GM23338 (cell line): ENCODE results near the gene TBCE.

Source experiments
- CREB1 ChIP-seq: fragments of 250-450 bp; sonication (Bioruptor Pico); IDR thresholded peaks from 2 replicates; pipeline ENCODE4 v1.5.0; 2020; ENCODE audit warnings: low read depth, mild to moderate bottlenecking, moderate library complexity
- ETS1 ChIP-seq: IDR thresholded peaks from 2 replicates; pipeline ENCODE4 v1.6.1; 2016; ENCODE audit warnings: antibody characterized with exemption
- EZH2 ChIP-seq: fragments of 200-600 bp; sonication (generic); IDR thresholded peaks from one replicate; pipeline ENCODE4 v1.8.0; 2017; ENCODE audit warnings: antibody characterized with exemption, mild to moderate bottlenecking, low read depth; ENCODE audit not compliant: unreplicated experiment
- POLR2AphosphoS5 ChIP-seq: IDR thresholded peaks from 2 replicates; pipeline ENCODE4 v1.6.1; 2016; ENCODE audit warnings: antibody characterized with exemption, low read depth
- REST ChIP-seq: IDR thresholded peaks from one replicate; pipeline ENCODE4 v1.6.1; 2018; ENCODE audit warnings: antibody characterized with exemption; ENCODE audit not compliant: unreplicated experiment
- ZNF331 ChIP-seq: fragments of 250-450 bp; sonication (Bioruptor Pico); IDR thresholded peaks from 2 replicates; pipeline ENCODE4 v1.5.0; 2020; ENCODE audit warnings: low read depth, mild to moderate bottlenecking, moderate library complexity
- TF ChIP-seq, protein P1 (sequence below), 2 experiments: fragments of 200-600 bp in 1 of 2; sonication (generic) in 1 of 2; conservative IDR thresholded peaks; 2 replicates each; pipeline versions ENCODE4 v1.5.1 to v1.6.1; 2016 to 2017; ENCODE audit warnings: antibody characterized with exemption in 2 of 2, low read depth in 2 of 2, mild to moderate bottlenecking in 2 of 2, moderate library complexity in 1 of 2

- TF ChIP-seq, protein P1, sequence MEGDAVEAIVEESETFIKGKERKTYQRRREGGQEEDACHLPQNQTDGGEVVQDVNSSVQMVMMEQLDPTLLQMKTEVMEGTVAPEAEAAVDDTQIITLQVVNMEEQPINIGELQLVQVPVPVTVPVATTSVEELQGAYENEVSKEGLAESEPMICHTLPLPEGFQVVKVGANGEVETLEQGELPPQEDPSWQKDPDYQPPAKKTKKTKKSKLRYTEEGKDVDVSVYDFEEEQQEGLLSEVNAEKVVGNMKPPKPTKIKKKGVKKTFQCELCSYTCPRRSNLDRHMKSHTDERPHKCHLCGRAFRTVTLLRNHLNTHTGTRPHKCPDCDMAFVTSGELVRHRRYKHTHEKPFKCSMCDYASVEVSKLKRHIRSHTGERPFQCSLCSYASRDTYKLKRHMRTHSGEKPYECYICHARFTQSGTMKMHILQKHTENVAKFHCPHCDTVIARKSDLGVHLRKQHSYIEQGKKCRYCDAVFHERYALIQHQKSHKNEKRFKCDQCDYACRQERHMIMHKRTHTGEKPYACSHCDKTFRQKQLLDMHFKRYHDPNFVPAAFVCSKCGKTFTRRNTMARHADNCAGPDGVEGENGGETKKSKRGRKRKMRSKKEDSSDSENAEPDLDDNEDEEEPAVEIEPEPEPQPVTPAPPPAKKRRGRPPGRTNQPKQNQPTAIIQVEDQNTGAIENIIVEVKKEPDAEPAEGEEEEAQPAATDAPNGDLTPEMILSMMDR (conservative IDR thresholded peaks at IDR 0.05; ENCODE audit: low read depth in 2 of 2) = no peak
- no peak for TF ChIP-seq ZNF331 (CRISPR knock-in tag)
- TF ChIP-seq EZH2 = no peak
- no peak for TF ChIP-seq CREB1 (CRISPR knock-in tag)
- TF ChIP-seq ETS1 = no peak
- TF ChIP-seq POLR2AphosphoS5 = no peak
- no peak for TF ChIP-seq REST
Observed at GRCh38 chr1:235494531-235494930, 127.3 kb downstream of the TBCE start.
